ENCODE measurements around the gene IGF2R.
"Not testable (repeated sequence)": the region's sequence is repeated elsewhere in the genome, so short reads cannot be mapped to it uniquely, and the experiment has no call there.

DNA sequence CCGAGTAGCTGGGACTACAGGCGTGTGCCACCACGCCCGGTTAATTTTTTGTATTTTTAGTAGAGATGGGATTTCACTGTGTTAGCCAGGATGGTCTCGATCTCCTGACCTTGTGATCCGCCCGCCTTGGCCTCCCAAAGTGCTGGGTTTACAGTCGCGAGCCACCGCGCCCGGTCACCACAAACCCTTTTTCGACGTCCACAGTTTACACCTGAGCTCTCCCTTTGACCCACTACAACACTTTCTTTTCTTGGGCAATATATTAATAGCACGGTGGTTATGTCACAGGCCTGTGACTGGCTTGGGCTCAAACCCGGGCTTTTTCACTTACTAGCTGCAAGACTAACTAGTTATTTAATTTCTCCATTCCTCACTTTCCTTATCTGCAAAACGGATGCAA, 1.3 kb upstream of the IGF2R start:
- TF ChIP-seq, protein P1, sequence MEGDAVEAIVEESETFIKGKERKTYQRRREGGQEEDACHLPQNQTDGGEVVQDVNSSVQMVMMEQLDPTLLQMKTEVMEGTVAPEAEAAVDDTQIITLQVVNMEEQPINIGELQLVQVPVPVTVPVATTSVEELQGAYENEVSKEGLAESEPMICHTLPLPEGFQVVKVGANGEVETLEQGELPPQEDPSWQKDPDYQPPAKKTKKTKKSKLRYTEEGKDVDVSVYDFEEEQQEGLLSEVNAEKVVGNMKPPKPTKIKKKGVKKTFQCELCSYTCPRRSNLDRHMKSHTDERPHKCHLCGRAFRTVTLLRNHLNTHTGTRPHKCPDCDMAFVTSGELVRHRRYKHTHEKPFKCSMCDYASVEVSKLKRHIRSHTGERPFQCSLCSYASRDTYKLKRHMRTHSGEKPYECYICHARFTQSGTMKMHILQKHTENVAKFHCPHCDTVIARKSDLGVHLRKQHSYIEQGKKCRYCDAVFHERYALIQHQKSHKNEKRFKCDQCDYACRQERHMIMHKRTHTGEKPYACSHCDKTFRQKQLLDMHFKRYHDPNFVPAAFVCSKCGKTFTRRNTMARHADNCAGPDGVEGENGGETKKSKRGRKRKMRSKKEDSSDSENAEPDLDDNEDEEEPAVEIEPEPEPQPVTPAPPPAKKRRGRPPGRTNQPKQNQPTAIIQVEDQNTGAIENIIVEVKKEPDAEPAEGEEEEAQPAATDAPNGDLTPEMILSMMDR (IDR thresholded peaks at IDR 0.05; ENCODE audit: low read length) = not testable (repeated sequence)
- not testable (repeated sequence) for TF ChIP-seq EZH2phosphoT487 (IDR thresholded peaks at IDR 0.05; ENCODE audit: low read length); EZH2 (optimal IDR thresholded peaks at IDR 0.05; ENCODE audit: low read depth, low read length)

Measured in MM.1S (cell line).